ENCODE data around the gene ANKRD55.
A peak's percentile ranks its signal among the peaks of the same experiment; 100 is the strongest.
"Not testable (repeated sequence)": the region's sequence is repeated elsewhere in the genome, so short reads cannot be mapped to it uniquely, and the experiment has no call there.

Gene ANKRD55

DNA sequence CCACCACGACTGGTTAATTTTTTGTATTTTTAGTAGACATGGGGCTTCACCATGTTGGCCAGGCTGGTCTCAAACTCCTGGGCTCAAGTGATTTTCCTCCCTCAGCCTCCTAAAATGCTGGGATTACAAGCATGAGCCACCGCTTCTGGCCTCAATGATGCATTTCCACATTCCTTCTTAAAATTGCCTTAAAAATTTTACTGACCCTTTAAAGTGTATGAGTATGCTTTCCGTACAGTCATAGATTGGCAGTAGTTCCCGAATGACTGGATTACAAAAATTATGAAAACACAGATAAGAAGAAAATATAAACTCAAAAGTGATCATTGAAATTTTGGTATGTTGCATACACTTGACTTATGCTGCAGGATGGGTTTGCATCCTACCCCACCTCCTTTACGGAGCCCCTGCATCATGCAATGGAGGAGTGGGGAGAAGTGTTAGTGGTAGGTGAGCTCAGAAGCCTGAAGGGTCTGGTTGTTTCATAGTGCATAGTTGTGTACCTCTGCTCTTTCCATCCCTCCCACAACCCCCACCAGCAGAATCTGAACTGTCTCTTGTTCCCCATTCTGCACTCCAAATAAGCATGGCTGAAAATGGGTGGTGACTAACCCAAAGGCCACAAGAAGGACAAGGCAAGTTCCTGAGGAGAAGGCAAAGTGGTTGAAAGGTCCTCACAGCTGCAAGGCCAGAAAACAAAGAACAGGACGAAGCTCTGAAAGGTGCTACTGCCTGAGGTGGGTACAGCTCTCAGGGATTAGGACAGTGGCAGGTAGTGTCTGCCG is 26.8 kb downstream of the ANKRD55 start:
- DNase-seq, result peak; percentile 57

DNA sequence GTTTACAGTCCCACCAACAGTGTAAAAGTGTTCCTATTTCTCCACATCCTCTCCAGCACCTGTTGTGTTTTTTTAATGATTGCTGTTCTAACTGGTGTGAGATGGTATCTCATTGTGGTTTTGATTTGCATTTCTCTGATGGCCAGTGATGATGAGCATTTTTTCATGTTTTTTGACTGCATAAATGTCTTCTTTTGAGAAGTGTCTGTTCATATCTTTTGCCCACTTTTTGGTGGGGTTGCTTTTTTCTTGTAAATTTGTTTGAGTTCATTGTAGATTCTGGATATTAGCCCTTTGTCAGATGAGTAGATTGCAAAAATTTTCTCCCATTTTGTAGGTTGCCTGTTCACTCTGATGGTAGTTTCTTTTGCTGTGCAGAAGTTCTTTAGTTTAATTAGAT is 29.2 kb downstream of the ANKRD55 start:
- DNase-seq, result not testable (repeated sequence)

DNA sequence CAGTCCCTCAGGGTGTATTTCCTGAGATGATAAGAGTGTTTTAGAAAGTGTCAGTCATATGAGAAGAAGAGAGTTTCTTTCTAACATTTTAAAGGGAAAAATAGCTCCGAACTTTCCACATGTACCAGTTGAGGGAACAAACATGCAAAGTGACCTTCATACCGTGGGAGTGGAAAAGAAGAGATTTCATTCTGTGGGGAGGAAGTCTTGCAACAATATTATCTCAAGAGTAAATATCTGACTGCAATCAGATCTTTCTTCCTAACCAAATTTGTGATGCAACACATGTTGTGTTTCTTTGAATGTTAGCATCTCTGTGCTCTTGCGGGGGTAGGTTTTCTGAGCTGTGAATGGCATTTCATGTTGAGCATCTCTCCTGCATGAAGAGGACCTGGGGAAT is 30.6 kb downstream of the ANKRD55 start:
- peak; percentile 27 for DNase-seq

DNA sequence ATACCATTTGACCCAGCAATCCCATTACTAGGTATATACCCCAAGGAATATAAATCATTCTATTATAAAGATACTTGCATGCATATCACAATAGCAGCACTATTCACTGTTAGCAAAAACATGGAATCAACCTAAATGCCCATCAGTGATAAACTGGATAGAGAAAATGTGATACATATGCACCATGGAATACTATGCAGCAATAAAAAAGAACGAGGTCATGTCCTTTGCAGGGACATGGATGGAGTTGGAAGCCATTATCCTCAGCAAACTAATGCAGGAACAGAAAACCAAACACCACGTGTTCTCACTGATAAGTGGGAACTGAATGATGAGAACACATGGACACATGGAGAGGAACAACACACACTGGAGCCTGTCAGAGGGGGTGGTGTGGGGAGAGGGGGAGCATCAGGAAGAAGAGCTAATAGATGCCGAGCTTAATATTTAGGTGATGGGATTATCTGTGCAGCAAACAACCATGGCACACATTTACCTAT is 31.3 kb downstream of the ANKRD55 start:
- DNase-seq, result not testable (repeated sequence)

DNA sequence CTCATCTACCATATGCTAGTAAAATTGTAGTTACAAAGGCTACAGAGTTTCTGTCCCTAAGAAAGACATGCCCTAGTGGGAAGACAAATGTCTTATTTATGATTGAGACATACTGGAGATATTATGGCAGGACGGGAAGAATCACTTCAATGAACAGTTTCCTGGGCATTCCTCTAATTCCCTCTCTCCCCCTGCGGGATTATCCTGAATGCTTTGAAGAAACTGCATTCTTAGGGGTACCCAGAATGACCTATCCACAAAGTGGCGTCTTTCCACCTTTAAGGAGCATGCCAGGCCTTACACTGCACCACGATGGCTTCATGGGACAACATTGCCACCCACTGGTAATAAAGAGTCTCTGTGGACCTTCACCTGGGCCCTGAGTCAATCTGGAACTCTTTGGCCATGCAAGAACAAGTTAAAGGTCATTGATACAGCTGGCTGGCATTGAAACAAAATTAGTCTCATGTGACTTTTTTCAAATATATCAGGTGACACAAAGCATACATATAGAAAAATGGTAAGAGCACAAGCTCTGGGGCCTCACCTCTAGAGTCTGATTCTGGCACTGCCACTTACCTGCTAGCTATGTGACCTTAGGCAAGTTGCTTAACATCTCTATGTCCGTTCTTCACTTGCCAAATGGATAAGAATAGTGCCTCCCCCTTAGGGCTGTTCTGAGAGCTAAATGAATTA is 32.0 kb downstream of the ANKRD55 start:
- peak; percentile 63 for DNase-seq

DNA sequence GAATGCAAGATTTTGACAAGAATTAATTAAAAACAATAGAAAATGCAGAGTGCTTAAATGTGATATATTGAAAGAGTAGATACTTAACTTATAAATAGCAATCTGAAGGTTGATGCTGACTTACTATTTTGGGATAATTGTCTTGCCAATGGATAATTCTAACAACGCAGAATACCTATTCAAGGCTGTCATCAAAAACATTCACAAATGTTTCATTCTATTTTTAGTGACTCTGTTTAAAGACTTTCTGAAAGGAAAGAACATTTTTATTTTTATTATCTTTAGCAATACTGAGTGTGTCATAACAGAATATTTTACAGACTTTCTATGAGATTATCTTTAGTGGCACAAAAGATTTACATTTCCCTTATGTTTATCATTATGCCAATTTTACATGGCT is 38.1 kb downstream of the ANKRD55 start:
- DNase-seq, result no peak

DNA sequence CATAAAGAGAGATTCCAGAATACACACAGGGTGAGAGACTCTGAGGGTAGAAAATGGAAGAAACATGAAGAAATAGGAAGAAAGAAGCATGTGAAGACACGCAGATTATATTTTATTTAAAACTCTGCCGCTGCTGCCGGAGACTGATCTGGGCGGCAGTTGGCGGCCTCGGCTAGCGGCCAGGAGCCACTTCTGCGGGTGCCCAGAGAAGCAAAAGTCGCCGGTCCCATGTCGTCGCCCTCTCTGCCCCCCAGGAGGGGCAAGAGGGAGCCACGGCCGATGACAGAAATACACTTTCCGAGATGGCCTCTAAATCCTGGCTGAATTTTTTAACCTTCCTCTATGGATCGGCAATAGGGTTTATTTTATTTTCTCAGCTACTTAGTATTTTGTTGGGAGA is 40.9 kb downstream of the ANKRD55 start:
- no peak for DNase-seq

DNA sequence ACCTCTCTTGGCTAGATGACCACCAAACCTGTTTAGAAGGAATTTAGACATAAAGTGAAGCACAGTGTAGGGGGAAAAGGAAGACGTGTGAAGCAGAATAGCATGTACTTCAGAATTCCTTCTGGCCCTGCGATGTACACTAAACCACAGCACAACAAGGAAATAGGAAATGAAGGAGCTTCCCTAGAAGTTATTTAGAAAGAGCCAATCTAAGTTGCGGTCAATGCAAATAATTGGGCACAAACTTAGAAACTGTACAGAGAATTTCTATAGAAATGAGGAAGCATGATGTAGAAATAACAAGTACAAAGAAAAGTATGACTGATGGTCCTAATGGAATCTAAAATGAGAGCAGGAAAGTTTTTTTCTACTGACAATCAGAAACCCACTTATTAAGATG is 41.5 kb downstream of the ANKRD55 start:
- no peak for DNase-seq

DNA sequence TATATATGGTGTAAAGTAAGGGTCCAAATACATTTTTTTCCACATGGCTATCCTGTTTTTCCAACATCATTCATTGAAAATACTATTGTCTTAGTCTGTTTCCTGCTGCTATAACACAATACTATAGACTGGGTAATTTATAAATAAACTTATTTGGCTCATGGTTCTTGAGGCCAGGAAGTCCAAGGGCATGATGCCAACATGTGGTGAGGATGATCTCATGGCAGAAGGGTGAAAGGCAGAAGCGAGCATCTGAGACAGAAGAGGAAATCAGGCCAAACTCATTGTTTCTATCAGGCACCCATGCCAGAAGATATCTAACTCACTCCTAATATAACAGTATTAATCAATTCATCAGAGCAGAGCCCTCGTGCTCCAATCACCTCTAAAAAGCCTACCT is 42.6 kb downstream of the ANKRD55 start:
- peak; percentile 57 for DNase-seq

DNA sequence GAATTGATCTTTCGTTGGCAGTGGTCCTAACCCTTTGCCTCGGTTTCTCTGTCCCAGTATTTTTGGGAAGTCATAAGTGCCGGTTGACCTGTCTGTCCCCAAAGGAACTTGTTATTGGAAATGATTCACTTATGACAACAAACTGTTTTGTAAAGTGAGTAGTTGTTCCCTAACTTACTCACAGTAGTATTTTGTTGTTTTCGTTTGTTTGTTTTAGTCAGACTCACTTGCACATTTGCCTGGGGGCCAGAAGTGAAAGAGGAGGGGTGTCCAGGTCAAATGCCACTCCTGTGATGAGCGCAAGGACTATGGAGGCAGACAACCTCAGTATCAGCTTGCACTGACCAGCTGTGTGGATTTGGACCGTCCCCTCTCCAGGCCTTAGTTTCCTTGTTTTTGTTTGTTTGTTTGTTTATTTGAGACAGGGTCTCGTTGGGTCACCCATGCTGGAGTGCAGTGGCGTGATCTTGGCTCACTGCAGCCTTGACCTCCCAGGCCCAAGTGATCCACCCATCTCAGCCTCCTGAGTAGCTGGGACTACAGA is 47.3 kb downstream of the ANKRD55 start:
- no peak for DNase-seq

DNA sequence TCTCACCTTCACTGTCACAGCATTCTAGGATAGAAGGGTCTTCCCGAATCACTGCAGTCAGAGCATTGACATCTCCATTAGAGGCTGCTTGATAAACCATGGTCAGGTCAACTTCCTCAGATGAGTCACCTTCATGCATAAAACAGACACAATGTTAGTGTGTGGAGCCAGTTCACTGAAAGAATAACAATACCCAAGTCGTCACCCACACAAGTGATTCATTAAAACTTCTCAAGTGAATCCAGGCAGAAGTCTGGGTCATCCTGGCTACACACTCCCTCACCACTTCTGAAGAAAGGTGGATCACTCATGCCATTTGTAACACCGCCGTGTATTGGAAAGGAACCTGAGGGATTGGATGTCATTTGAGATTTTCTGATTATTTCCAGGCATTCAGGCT is 49.6 kb downstream of the ANKRD55 start:
- DNase-seq, result peak; percentile 83

DNA sequence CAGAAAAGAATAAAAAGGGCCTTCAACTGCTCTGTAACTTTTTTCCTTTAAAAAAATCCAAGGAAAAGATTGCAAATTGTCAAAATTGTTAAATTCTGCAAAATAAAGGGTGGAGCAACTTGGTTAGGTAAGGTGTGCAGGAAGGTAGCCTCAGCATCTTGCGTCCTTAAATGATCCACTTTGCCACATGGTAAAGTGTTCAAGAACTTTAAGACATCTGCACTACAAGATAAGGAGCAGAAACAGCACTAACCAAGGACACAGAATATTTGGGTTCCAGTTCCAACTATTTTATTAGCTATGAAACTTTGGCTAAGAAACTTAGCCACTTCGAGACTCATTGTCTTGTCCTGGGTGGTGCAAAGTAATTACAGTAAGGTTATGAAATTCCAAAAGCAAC is 53.7 kb downstream of the ANKRD55 start:
- DNase-seq, result no peak

DNA sequence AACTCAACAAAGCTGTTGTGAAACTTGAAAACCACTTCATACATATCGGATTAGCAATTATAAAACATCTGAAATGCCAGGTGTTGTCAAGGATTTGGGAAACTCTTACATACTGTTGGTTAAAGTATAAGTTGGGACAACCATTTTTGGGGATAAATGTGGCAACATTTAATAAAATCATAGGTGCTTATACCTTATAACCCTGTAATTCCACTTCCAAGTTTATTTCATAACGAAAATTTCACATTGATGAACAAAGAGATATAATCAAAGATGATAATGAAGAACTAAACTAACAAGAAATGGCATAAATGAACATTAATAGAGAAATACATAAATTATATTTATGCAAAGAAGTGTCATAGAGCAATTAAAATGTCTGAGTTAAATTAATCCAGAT is 54.3 kb downstream of the ANKRD55 start:
- DNase-seq, result no peak

DNA sequence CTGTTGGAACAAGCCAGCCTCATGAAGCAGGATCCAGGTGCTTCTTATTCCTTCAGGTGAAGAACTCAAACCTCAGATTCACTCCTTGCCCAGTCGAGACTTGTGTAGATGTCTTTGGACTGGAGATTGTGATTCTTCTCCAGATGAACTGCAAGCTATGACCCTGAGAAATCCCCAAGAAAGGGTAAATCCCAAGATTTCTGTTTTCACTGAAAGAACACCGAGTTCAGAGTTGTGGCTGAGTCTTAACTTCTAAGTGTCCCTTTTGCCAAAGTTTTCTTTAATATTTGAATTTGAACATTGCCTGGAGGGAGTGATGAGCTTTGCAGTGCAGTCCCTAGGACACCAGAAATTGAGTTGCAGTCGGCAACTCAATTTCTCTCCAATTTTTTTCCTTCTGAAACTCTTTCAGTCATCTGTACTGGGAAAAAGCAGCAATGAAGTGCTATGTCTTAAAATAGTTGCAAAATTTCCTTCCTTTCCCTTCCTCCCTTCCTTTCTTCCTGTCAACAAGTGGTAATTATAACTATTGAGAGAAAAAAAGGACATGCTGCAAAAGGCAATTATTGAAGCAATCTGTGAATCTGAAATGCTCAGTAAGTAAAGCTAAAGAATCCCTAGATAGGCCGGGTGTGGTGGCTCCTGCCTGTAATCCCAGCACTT is 56.1 kb downstream of the ANKRD55 start:
- DNase-seq, result no peak

DNA sequence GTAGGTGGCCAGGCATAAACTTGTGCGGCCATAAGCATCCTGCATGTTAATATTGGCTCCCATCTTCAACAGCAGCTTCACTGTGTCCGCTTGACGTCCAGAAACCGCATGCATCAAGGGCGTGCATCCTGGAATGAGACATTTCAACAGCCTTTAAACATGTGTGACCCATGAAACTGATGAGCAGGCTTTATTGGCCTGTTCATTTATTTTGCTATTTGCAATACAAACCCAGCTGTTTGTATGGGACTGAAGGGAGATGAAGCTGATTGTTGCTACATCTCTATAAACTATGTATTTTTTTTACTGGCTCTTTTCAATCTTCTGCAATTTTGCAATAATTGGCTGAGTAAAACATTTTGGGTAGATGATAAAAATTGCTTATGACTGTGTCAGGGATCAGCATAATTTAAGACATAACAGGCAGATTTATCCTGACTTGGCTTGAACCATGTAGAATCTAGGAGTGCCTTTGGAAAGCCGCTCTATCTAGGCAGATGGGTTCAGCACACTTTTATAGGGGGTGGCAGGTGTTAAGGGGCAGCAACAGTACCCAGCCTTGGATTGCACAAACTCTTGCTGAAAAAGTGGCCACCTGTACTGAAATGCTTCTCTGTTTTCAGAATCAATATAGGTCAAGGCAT is 56.9 kb downstream of the ANKRD55 start:
- DNase-seq, result no peak

DNA sequence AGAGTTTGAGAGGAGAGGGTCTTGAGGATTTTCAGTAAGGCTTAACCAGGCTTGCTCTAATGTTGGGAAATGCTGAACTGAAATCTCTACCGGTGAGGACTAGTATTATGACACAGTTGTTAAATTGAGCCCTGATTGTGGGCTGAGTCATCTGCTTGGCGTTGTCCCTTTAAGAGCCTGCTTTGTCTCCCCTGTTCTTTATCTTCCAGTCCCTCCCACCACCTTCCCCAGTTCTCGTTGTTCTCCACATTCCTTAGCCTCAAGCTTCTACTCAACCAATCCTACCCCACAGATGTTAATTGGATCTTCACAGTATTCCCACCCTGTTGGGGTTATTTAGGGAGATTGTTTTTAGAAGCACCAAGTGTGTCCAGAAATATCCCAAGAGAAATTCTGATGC is 57.6 kb downstream of the ANKRD55 start:
- peak; percentile 62 for DNase-seq

DNA sequence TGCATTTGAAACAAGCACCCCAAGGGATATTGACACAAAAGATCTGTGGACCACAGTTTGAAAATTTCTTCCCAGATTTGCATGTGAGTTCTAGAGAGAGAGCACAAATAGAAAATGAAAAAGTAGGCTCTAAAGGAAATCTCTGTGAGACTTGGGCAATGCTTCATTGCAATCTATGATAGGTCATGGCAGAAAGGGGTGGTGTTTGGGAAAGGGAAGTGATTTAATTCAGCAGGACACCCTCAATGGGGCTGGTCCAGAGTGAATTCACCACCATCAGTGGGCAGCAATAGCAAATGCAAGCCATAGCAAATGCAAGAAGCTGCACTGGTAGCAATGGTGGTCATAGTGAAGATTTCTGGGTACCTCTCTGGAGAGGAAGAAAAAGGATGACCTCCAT is 58.1 kb downstream of the ANKRD55 start:
- DNase-seq, result no peak

DNA sequence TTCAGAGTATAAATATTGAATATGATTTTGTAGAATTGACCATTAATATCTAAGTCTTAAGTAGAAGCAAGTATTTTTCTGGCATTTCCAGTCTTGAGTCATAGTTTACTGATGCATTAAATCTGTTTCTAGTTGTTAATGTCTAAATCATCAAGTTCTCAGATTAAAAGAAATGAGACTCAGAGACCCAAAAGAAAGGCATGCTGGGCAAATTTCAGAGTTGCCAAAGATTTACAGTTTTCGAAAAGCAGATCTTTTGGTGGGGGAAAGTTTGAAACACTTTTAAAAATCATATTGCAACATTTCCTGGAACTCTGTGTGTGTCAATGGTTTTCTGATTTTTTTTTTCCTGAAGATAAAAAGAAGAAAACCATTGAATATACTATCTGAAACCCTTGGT is 60.9 kb downstream of the ANKRD55 start:
- peak; percentile 21 for DNase-seq

DNA sequence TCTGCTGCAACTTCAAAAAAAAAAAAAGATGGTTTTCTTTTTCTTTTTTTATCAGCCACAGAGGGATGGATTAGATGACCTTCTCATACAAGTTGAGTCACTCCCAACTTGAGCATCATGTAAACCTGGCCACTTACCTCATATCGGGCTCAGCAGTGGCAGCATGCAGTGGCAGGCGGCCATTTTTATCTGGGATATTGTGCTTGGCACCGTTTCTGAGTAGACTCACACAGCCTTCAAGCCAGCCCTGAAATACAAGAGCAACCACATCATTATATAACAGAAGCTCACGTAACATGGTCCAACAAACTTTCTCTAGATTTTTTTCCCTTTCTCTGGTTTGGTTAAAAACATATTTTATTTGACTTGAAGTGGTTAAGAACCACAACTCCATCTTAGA is 62.6 kb downstream of the ANKRD55 start:
- DNase-seq, result no peak

DNA sequence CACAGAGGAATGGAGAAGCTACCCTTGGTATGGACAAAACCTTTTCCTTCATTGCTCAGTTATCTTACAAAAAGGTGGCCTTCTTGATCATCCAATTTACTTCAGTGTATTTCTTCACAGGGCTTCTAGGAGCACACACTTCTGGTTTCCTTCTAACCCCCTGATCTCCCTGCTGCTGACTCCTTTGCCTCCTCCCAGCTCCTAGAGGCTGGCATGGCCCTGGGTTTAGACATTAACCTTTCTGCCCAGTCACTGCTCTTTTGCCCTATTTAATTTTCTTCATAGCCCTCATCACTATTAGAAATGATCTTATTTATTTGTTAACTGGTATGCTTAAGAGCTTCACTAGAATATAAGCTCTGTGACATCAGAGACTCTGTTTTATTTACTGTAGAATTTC is 63.2 kb downstream of the ANKRD55 start:
- DNase-seq, result no peak

DNA sequence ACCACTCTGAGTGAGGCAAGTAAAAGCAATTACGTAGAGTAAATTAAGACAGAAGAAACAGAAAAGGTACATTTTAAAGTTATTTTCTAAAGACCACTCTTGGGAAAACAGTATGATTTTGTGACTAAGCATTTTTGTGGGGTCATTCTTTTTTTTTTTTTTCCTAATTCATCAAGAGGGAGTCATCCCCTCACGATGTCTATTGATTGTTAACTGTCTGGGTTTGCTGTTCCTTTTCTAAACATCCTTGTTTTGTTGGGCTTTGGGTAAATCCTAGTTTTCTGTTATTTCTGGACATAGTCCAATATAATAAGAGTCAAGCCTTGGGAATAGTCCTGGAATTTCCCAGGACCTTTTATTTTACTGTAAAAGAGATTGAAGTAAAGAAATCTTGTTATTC is 63.8 kb downstream of the ANKRD55 start:
- no peak for DNase-seq

DNA sequence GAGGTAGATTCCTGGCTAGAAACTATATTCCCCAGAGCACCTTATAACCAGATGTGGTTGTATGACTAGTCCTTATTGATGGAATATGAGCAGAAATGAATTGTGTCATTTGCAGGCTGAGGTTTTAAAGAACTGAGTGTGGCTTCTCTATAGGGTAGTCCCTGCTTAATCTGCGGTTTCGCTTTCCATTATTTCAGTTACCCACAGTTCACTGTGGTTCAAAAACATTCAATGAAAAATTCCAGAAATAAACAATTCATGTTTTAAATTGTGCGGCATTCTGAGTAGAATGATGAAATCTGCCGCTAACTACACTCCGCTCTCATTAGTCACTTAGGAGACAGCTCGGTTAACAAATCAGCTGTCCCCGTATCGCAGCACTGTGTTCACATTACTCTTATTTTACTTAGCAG is 65.1 kb downstream of the ANKRD55 start:
- DNase-seq, result no peak

DNA sequence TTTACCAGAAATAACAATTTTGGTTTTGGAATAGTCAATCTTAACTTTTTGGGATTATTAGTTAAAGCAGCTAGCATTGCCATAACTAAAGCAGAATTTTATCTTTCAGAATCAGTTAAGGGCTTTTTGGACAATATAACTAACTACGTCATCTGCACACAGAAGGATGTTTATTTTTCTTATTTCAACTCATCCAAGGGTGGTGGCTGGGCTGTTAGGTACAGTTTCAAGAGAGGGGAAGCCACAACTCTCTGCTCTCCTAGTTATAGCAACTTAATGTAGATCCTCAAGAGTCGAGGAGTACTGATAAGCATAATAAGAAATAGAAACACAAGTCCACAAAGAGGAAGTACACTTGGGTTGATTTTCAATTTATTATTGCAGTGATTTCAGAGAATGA is 65.6 kb downstream of the ANKRD55 start:
- no peak for DNase-seq

Data from NCI-H226 (cell line).